GM12878 (cell line): ENCODE results near the gene CELF2. TPM values are rescaled to one million over a fixed set of nuclear protein-coding genes. Genes with fewer than 3 reads are reported as not detected.

Experiments used
- ATAC-seq: fragments of 200-7000 bp; cut with Tn5 transposase; 3 replicates; pipeline ENCODE4 v1.9.1; 2020; ENCODE audit warnings: mild to moderate bottlenecking, moderate library complexity
- BruUV-seq: library from RNA; stranded (reverse); fragments of 400-500 nt; replicated peaks from 2 replicates; lab custom pipeline; 2021; lab: Mats Ljungman, UMichigan
- CTCF ChIA-PET: fragments of 300-600 bp; sonication (Branson Sonifier 250); formaldehyde crosslinking; extraction: SDS; loops from one replicate; lab custom pipeline; 2021; ENCODE audit warnings: inconsistent platforms; lab: Yijun Ruan, JAX
- POLR2A ChIA-PET: fragments of 350-600 bp; formaldehyde crosslinking; extraction: SDS; loops from one replicate; lab custom pipeline; 2021; ENCODE audit warnings: inconsistent platforms; lab: Charles Lee
- RAD21 ChIA-PET: fragments of 300-600 bp; sonication (Branson Sonifier 250); formaldehyde crosslinking; loops from one replicate; lab custom pipeline; 2023; ENCODE audit warnings: antibody characterized with exemption; ENCODE audit not compliant: unreplicated experiment; lab: Charles Lee
- SMC1A ChIA-PET: fragments of 300-600 bp; sonication (Branson Sonifier 250); formaldehyde crosslinking; loops from one replicate; lab custom pipeline; 2023; ENCODE audit not compliant: unreplicated experiment, uncharacterized antibody; lab: Charles Lee
- DNase-seq: peaks from one replicate; pipeline ENCODE4 v3.0.0-alpha.2; 2011; ENCODE audit warnings: low read depth, low spot score
- FAIRE-seq: peaks from 3 replicates; lab custom pipeline; 2011; peaks lifted over from hg19 to GRCh38; lab: Jason Lieb, UNC
- H2AFZ ChIP-seq: 2 replicates; pipeline ENCODE4 v1.6.0; 2011; ENCODE audit warnings: low read depth, low read length, control low read depth; ENCODE audit not compliant: control insufficient read depth
- H3K27ac ChIP-seq: 2 replicates; pipeline ENCODE4 v1.5.1; 2011; ENCODE audit warnings: control low read depth; ENCODE audit not compliant: control insufficient read depth, insufficient read depth
- H3K27me3 ChIP-seq, 2 experiments: replicated peaks in 1 of 2; 2 replicates each; pipeline versions ENCODE4 v1.6.0 to v1.6.1; 2011; ENCODE audit warnings: low read length in 1 of 2; ENCODE audit not compliant: control insufficient read depth in 2 of 2, insufficient read depth in 2 of 2
- H3K36me3 ChIP-seq, 2 experiments: 2 replicates each; pipeline ENCODE4 v1.5.1; 2011; ENCODE audit warnings: low read length in 1 of 2; ENCODE audit not compliant: control insufficient read depth in 2 of 2, insufficient read depth in 2 of 2
- H3K4me1 ChIP-seq: 2 replicates; pipeline ENCODE4 v1.6.1; 2011; ENCODE audit warnings: mild to moderate bottlenecking, low read length, moderate library complexity, mixed read lengths; ENCODE audit not compliant: control insufficient read depth, insufficient read depth
- H3K4me2 ChIP-seq: 2 replicates; pipeline ENCODE4 v1.6.0; 2011; ENCODE audit warnings: control low read depth; ENCODE audit not compliant: control insufficient read depth, insufficient read depth
- H3K4me3 ChIP-seq: fragments of 200-600 bp; sonication (generic); 2 replicates; pipeline ENCODE4 v1.5.1; 2016
- H3K79me2 ChIP-seq: 2 replicates; pipeline ENCODE4 v1.6.0; 2011; ENCODE audit warnings: low read length; ENCODE audit not compliant: control insufficient read depth, insufficient read depth
- H3K9ac ChIP-seq: 2 replicates; pipeline ENCODE4 v1.8.0; 2011; ENCODE audit warnings: low read length, control low read depth, mixed read lengths; ENCODE audit not compliant: control insufficient read depth, insufficient read depth
- H3K9me3 ChIP-seq: replicated peaks from 3 replicates; pipeline ENCODE4 v1.5.1; 2011; ENCODE audit warnings: mild to moderate bottlenecking, low read length; ENCODE audit not compliant: control insufficient read depth, insufficient read depth
- H4K20me1 ChIP-seq: 2 replicates; pipeline ENCODE4 v1.6.0; 2011; ENCODE audit not compliant: control insufficient read depth, insufficient read depth
- EZH2 ChIP-seq: IDR thresholded peaks from 2 replicates; pipeline ENCODE4 v1.6.1; 2012; ENCODE audit warnings: low read depth, mild to moderate bottlenecking, control low read depth, inconsistent platforms, low read length, borderline replicate concordance; ENCODE audit not compliant: control insufficient read depth
- MYB ChIP-seq: fragments of 150-350 bp; IDR thresholded peaks from 2 replicates; pipeline ENCODE4 v1.6.1; 2014; ENCODE audit warnings: mild to moderate bottlenecking, low read depth, low read length, borderline replicate concordance
- NFYA ChIP-seq: IDR thresholded peaks from 2 replicates; pipeline ENCODE4 v1.6.1; 2011; ENCODE audit warnings: low read depth, mild to moderate bottlenecking, low read length, improper control_type of control experiment, borderline replicate concordance
- ZNF207 ChIP-seq: fragments of 450-650 bp; IDR thresholded peaks from 2 replicates; pipeline ENCODE4 v1.6.1; 2014; ENCODE audit warnings: antibody characterized with exemption, mild to moderate bottlenecking, borderline replicate concordance
- WGBS: methylation state at CpG from one replicate; pipeline ENCODE4 v1.1.6; 2016; ENCODE audit warnings: low lambda C conversion rate; ENCODE audit not compliant: insufficient replicate concordance, insufficient coverage; ENCODE audit errors: missing lambda C conversion rate; 5-methylcytosine and 5-hydroxymethylcytosine counted together
- in situ Hi-C: fragments of 300-500 bp; cut with MboI; formaldehyde crosslinking; loops from 9 replicates; pipeline ENCODE4 v1.14.3; 2018; ENCODE audit warnings: mixed read lengths
- intact Hi-C: fragments of 100-400 bp; cut with micrococcal nuclease; formaldehyde crosslinking; loops from one replicate; pipeline ENCODE4 v1.14.2; 2022; ENCODE audit not compliant: unreplicated experiment
- polyA plus RNA-seq, 11 experiments: library from polyadenylated mRNA; depleted of rRNA in 4 of 11; unstranded in 6 of 11; stranded (reverse) in 5 of 11; fragments of >200 nt; fragmentation: Nextera tagmentation in 4 of 11; fragmentation: Illumina TruSeq in 1 of 11; extraction: Ambion mirVana in 4 of 11; extraction: Trizol in 1 of 11; gene quantifications; 1 replicate in 1 of 11; 2 replicates in 10 of 11; pipeline versions ENCODE4 v1.2.1 to v1.2.3, GENCODE V29; 2011 to 2016; ENCODE audit warnings: inconsistent platforms in 2 of 11, missing spikeins in 2 of 11, low read depth in 1 of 11
- total RNA-seq, 4 experiments: library from RNA; depleted of rRNA in 3 of 4; stranded (reverse); fragments of >200 nt in 3 of 4; fragmentation: Illumina TruSeq in 1 of 4; extraction: Trizol in 1 of 4; gene quantifications; 2 replicates each; pipeline versions ENCODE4 v1.2.1 to v1.2.3, GENCODE V29; 2013 to 2021
- TF ChIP-seq, protein P1 (sequence below): IDR thresholded peaks from 2 replicates; pipeline ENCODE4 v1.6.1; 2011; ENCODE audit warnings: low read depth, low read length, improper control_type of control experiment, borderline replicate concordance

The CELF2 gene
- total and polyA plus RNA-seq, 10 of the 15 experiments (the other 5 are each of a cell fraction or from before 2014, with no cell fraction given): 20.8 to 129 (median 86.3) TPM

DNA sequence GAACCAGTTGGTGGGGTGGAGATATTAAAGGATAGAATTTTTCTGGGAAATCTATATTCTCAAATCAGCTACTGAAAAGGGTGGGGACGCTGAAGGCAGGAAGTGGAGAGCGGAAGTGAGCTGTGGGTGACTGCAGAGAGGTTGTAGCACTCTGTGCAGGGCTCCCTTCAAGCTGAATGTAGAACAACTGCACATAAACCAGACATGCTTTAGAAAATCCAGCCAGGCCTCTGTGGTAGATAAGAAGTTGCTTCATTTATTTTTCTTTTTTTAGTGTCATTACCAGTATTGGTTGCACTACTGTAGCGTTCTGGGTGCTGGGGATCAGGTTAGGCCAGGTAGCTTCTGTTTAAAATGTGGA lies 127.8 kb downstream of the CELF2 start (continued):
- no peak for TF ChIP-seq MYB

DNA sequence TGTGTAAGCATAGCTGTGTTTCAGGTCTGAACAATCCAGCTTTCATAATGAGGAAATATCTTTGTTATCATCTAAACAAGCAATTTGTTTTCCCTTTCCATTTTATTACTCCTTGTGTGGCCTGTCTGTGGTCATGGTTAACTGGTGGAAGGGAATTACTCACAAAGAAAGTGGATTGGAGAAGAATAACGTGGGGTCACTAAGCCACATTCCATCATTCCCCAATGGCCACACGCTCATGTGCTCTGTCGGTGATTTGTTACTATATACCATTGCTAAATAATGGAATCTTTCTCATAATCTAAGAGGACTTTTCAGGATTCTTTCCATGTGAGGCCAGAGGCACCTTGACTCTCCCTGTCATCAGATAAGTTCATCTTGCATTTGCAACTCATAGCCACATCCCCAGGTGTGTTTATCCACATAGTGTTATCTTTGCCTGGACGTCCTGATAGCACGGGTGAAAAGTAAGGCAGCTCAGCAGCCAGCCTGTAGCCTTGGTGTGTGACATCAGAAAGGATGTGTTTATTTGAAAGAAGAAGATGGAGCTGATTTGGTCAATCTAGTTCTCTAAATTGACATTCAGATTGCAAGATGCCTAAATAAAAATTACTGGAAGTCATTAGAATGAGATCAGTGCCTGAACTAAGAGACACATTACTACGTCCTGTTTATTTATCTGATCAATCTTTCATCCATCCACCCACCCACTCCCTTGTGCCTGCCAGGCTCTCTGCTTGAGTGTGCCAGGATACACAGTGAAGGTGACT lies 128.9 kb downstream of the CELF2 start:
- Histone ChIP-seq H3K79me2 (no peaks in the 10 kb centered on the region), H3K36me3 (no peaks in the 10 kb centered on the region), H3K4me2 (no peak overlapping the region), H2AFZ (no peak overlapping the region), H3K9ac (no peak overlapping the region), H3K4me3 (no peak overlapping the region), H3K27me3 (no peaks in the 10 kb centered on the region), H4K20me1 (no peaks in the 10 kb centered on the region), H3K4me1 (peaks cover 17% of the 10 kb centered on the region), H3K27ac (no peak overlapping the region), H3K9me3 (no peaks in the 10 kb centered on the region)
- TF ChIP-seq EZH2 (no peak), ZNF207 (no peak), NFYA (no peak)
- TF ChIP-seq, protein P1, sequence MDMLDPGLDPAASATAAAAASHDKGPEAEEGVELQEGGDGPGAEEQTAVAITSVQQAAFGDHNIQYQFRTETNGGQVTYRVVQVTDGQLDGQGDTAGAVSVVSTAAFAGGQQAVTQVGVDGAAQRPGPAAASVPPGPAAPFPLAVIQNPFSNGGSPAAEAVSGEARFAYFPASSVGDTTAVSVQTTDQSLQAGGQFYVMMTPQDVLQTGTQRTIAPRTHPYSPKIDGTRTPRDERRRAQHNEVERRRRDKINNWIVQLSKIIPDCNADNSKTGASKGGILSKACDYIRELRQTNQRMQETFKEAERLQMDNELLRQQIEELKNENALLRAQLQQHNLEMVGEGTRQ: no peak
- no peak for ATAC-seq
- CTCF ChIA-PET: interaction anchor here (0.8 to 5.1 kb wide), 9 partner anchors 13 to 124 kb away, joined by 3 to 39 read pairs (median 8); no protein-coding TSS in a partner anchor
- intact Hi-C loops: no loop called here
- FAIRE-seq: no peak
- DNase-seq: no peak
- in situ Hi-C loops: no loop called here
- 62% methylated on average over 6 of the region's 6 CpGs for WGBS
- POLR2A ChIA-PET: interaction anchor here (0.7 to 3.0 kb wide), 6 partner anchors 17 to 123 kb away, joined by 3 to 15 read pairs (median 4); no protein-coding TSS in a partner anchor
- RAD21 ChIA-PET: interaction anchor here (1.3 to 5.1 kb wide), 9 partner anchors 13 to 123 kb away, joined by 3 to 57 read pairs (median 7); no protein-coding TSS in a partner anchor
- SMC1A ChIA-PET: interaction anchor here (0.9 to 9.5 kb wide), 17 partner anchors 10 to 141 kb away, joined by 3 to 99 read pairs (median 7); no protein-coding TSS in a partner anchor
- no TSS peak for BruUV-seq
